NCI-H128 (cell line): Measurements from ENCODE around the gene PDE11A.

ENCODE experiments used
- DNase-seq: peaks from one replicate; lab custom pipeline; 2025; ENCODE audit not compliant: unreplicated experiment; lab: John Stamatoyannopoulos, UW

PDE11A gene

DNA sequence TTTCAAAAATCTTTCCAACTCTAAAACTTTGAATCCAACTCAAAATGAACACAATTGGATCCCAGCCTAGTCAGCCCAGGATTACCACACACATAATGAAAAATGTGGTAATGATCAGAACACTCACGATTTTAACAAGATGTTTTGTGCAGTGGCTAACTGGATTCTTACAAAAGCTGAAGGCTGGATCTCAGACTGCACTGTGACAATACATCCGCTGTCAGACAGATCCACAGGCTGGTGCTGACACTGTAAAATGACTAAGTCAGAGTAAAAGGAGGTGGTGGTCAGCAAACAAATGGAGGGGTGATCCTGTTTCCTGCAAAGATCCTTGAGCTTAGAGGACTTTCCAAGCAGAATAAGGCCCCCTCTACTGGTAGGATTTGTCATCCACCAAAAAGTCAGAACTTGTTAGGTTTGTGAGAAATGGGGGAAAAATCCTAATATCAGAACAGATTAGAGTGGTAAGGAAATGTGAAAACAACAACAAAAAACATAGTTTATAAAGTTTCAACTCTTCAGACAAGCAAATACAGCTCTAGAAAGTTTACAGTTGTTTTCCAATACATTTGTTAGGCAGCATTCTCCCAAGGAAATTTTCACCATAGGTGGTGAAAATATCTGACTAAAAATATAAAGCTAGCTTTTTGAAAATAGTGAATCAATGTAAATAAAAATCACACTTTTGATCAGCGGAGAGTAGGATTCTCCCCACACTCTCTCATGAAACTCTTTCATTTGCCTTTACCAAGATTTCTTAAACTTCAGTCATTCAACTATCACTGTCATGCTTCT lies 468.1 kb downstream of the PDE11A start:
- DNase-seq, result no peak

- DNase-seq, result no peak
Measured at GRCh38 chr2:177603768-177604167, 468.8 kb downstream of the PDE11A start.

- DNase-seq, result no peak
Measured at GRCh38 chr2:177603181-177603580, 469.4 kb downstream of the PDE11A start.

DNA sequence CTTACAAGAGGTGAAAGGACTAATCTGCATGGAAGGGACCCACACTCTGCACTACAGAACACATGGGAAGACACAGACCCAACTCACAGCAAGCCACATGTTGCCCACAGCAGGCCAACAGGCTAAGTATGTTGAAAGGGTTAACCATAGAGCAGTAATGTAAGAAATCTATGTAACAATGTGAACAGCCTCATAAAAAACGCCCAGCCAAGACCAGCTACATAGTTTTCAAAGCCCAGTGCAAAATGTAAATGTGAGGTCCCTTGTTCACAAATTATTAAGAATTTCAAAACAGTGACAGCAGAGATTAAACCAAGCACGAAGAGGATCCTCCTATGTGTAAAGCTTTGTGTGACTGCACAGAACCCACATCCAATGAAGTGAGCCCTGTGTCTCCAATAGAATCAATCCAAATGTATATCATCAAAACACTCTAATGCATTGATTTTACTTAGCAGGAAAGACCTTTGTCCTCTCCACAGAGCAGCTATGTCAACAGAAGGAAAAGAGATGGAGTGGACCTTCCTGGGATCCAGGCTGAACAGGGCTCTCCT lies 469.9 kb downstream of the PDE11A start:
- DNase-seq, result no peak

- no peak for DNase-seq
Measured at GRCh38 chr2:177600917-177601316, 471.7 kb downstream of the PDE11A start.

GRCh38 chr2:177599956-177600355 lies 472.6 kb downstream of the PDE11A start:
- no peak for DNase-seq

GRCh38 chr2:177599139-177599688 lies 473.4 kb downstream of the PDE11A start:
- no peak for DNase-seq

DNA sequence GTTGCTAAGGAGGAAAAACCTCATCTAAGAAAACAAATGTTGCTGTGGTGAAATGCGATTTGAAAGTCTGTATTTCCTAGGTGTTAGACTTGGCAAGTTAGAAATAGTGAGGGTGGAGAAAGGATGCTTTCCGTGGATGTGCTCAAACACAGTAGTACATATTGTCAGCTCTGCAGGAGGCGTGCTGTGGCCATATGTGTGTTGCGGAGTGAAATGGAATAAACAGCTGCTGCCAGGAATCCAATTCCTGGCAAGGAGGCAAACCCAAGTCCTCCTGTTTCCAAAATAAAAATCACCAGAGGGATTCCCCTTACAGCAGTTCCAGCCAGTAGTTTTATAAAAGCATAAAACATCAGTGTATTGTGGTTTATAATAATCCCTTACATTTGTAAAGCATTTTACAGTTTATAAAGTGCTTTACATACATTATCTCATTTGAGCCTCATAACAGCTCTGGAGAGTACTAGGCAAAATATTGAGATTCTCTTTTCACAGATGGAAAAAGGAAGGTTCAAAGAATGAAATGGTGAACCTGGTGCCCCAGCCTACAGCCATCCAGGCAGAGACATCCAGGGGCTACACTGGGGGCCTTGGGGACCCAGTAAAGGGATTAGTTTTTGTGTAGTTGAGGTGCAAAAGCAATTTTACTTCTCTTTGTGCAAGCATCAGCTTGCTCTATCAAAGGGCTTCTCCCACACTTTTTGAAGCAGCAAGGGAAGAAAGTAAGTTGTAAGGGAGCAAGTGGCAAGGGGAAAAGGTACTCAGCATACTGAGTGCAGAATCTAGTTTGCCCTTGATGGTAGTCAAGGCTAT lies 474.0 kb downstream of the PDE11A start:
- no peak for DNase-seq

- DNase-seq, result no peak
Measured at GRCh38 chr2:177597759-177598158, 474.8 kb downstream of the PDE11A start.

DNA sequence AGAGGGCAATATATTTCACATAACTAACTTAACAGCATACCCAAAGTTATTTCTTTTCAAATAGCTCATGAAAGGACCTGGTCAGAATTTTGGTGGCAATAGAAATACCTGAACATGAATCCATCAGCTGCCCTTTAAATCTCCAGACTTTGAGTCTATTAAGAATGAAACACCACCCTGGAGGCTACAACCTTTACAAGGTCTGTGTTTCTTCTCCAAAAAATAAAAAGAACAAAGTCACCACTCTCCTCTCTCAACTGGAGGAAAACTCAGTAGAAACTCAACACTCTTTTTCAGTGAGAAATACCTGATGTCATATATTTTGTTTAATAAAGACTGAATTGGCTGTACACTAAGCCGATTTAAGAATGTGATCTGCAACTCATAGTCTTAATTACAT lies 475.7 kb downstream of the PDE11A start:
- DNase-seq, result no peak

GRCh38 chr2:177595126-177595845 lies 477.3 kb downstream of the PDE11A start:
- DNase-seq, result no peak

- no peak for DNase-seq
Measured at GRCh38 chr2:177593402-177593801, 479.2 kb downstream of the PDE11A start.

DNA sequence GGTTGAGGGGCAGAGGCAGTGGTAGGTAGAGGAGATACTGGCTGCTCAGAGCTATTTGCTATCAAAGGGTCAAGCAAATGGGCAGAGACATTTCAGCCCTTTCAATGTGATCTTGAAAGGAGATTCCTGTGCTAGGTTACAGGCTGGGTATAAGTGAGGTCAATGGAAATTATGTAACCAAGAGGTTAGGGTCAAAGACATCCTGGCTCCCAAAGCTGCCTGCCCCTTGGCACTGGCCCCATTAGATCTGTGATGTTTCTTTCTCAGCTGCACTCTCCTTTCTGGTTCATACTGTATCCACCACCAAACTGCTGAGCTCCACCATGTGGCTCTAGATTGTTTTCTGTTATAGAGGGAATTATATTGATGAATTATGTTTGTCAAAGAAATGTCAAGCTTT lies 479.6 kb downstream of the PDE11A start:
- no peak for DNase-seq

DNA sequence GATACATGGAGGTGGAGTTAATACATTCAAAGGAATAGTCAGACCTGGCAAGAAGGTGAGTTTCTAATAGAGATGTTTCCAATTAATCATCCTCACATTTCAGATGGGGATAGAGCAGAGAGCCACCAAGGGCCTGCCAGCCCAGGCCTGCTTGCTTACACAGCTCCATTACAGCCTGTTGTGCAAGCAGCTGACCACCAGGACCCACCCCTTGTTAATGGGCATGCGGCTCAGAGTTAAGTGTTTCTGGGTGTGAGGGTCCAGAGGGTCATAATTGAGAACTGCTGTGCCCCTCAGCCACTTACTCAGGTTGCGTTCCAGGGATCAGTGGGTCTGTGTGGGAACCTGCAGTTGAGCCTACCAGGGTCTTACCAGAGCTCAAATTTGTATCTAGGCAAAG lies 480.2 kb downstream of the PDE11A start:
- no peak for DNase-seq

DNA sequence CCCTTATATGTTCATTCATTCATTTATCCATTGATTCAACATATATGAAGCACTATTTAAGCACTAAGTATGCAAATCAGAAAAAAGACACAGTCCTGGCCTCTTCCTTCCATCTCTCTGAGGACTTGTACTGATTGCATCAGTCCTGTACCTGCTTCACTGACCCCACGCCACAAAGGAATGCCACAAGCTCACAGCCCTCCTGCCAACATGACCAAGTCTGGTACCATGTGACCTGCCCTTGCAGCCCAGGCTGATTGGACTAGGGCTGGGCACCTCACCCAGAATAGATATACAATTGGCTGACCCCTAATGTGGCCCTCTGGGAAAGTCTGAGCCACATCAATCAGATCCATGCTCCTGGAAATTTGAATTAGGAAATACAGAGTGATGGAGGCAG lies 483.4 kb downstream of the PDE11A start:
- no peak for DNase-seq

- DNase-seq, result no peak
Measured at GRCh38 chr2:177588671-177589070, 483.9 kb downstream of the PDE11A start.

- DNase-seq, result no peak
Measured at GRCh38 chr2:177587371-177587770, 485.2 kb downstream of the PDE11A start.

- DNase-seq, result no peak
Measured at GRCh38 chr2:177586154-177586553, 486.4 kb downstream of the PDE11A start.

- DNase-seq, result no peak
Measured at GRCh38 chr2:177585234-177585863, 487.2 kb downstream of the PDE11A start.

DNA sequence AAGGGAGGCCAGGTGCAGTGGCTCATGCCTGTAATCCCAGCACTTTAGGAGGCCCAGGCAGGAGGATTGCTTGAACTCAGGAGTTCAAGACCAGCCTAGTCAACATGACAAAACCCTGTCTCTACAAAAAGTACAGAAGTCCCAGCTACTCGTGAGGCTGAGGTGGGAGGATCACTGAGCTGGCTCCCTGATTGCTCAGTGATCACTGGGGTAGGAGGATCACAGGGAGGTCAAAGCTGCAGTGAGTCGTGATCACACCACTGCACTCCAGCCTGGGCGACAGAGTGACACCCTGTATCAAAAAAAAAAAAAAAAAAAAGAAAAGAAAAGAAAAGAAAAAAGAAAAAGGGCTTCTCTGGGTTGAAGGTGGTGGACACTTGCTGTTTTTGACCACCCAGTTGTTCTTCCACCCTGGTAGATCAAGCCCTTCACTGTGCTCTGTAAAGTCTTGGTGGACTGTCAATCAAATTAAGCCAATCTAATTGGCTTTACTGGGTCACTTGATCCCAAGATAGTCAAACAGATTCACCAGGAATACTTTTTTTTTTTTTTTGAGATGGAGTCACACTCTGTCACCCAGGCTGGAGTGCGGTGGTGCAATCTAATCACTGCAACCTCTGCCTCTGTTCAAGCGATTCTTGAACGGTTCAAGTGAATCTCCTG lies 488.4 kb downstream of the PDE11A start:
- DNase-seq, result no peak
